Trophoblast cell (in vitro differentiated cells and primary cell): ENCODE results near the gene RGS7.

ENCODE experiments used
- DNase-seq, 2 donors: peaks; one replicate each; pipeline ENCODE4 v3.0.0-alpha.2; 2016
- H2AFZ ChIP-seq: 2 replicates; pipeline ENCODE4 v1.6.1; 2013; ENCODE audit warnings: low read length, moderate library complexity, mild to moderate bottlenecking; ENCODE audit not compliant: insufficient read depth, poor library complexity
- H2AK5ac ChIP-seq: 2 replicates; pipeline ENCODE4 v1.6.1; 2013; ENCODE audit warnings: mild to moderate bottlenecking, low read length
- H2BK120ac ChIP-seq: 2 replicates; pipeline ENCODE4 v1.6.1; 2013; ENCODE audit warnings: low read length, mild to moderate bottlenecking, moderate library complexity; ENCODE audit not compliant: insufficient read depth, poor library complexity
- H2BK12ac ChIP-seq: 2 replicates; pipeline ENCODE4 v1.6.1; 2013; ENCODE audit warnings: mild to moderate bottlenecking, low read length, moderate library complexity
- H2BK5ac ChIP-seq: 2 replicates; pipeline ENCODE4 v1.6.1; 2013; ENCODE audit warnings: low read length, low read depth, moderate library complexity, mild to moderate bottlenecking; ENCODE audit not compliant: poor library complexity
- H3K14ac ChIP-seq: 2 replicates; pipeline ENCODE4 v1.6.1; 2013; ENCODE audit warnings: mild to moderate bottlenecking, low read length
- H3K18ac ChIP-seq: 2 replicates; pipeline ENCODE4 v1.6.1; 2013; ENCODE audit warnings: mild to moderate bottlenecking, low read length
- H3K23ac ChIP-seq: 2 replicates; pipeline ENCODE4 v1.6.1; 2013; ENCODE audit warnings: low read length
- H3K27ac ChIP-seq: 2 replicates; pipeline ENCODE4 v1.5.1; 2013; ENCODE audit warnings: low read depth, mild to moderate bottlenecking, inconsistent platforms, low read length, moderate library complexity
- H3K27me3 ChIP-seq: 2 replicates; pipeline ENCODE4 v1.6.1; 2013; ENCODE audit warnings: inconsistent platforms, mild to moderate bottlenecking, low read length, moderate library complexity; ENCODE audit not compliant: insufficient read depth
- H3K36me3 ChIP-seq, 2 experiments: 1 replicate in 1 of 2; 2 replicates in 1 of 2; pipeline ENCODE4 v1.6.1; 2013; ENCODE audit warnings: low read length in 2 of 2, mild to moderate bottlenecking in 2 of 2, moderate library complexity in 1 of 2; ENCODE audit not compliant: insufficient read depth in 2 of 2, control insufficient read depth in 1 of 2
- H3K4ac ChIP-seq: 2 replicates; pipeline ENCODE4 v1.6.1; 2013; ENCODE audit warnings: low read depth, mild to moderate bottlenecking, low read length, moderate library complexity
- H3K4me1 ChIP-seq, 2 experiments: 1 replicate in 1 of 2; 2 replicates in 1 of 2; pipeline ENCODE4 v1.6.1; 2013; ENCODE audit warnings: low read length in 2 of 2, mild to moderate bottlenecking in 2 of 2, moderate library complexity in 1 of 2; ENCODE audit not compliant: insufficient read depth in 2 of 2, control insufficient read depth in 1 of 2
- H3K4me2 ChIP-seq: 2 replicates; pipeline ENCODE4 v1.6.1; 2013; ENCODE audit warnings: inconsistent platforms, mild to moderate bottlenecking, low read length, moderate library complexity
- H3K4me3 ChIP-seq: 2 replicates; pipeline ENCODE4 v1.5.1; 2013; ENCODE audit warnings: mild to moderate bottlenecking, low read depth, low read length, inconsistent platforms
- H3K79me1 ChIP-seq: one replicate; pipeline ENCODE4 v1.6.1; 2013; ENCODE audit warnings: low read length
- H3K79me2 ChIP-seq: 2 replicates; pipeline ENCODE4 v1.6.1; 2013; ENCODE audit warnings: low read length, mild to moderate bottlenecking; ENCODE audit not compliant: control insufficient read depth, insufficient read depth, poor library complexity
- H3K9ac ChIP-seq: 2 replicates; pipeline ENCODE4 v1.6.1; 2013; ENCODE audit warnings: mild to moderate bottlenecking, low read length
- H3K9me3 ChIP-seq: 2 replicates; pipeline ENCODE4 v1.6.1; 2013; ENCODE audit warnings: low read depth, mild to moderate bottlenecking, control low read depth, inconsistent platforms, low read length; ENCODE audit not compliant: insufficient read depth
- H4K12ac ChIP-seq: 2 replicates; pipeline ENCODE4 v1.6.1; 2013; ENCODE audit warnings: low read depth, mild to moderate bottlenecking, low read length, moderate library complexity
- H4K8ac ChIP-seq: 2 replicates; pipeline ENCODE4 v1.6.1; 2013; ENCODE audit warnings: low read depth, mild to moderate bottlenecking, low read length, moderate library complexity
- H4K91ac ChIP-seq: one replicate; pipeline ENCODE4 v1.6.1; 2013; ENCODE audit warnings: low read depth, mild to moderate bottlenecking, low read length, moderate library complexity
- WGBS: extraction: QIAGEN DNeasy Blood & Tissue Kit; methylation state at CpG from one replicate; pipeline ENCODE4 v1.1.7; 2013; ENCODE audit warnings: missing lambda C conversion rate; ENCODE audit not compliant: insufficient read length, insufficient coverage; ENCODE audit errors: extremely low coverage; 5-methylcytosine and 5-hydroxymethylcytosine counted together

Gene RGS7

DNA sequence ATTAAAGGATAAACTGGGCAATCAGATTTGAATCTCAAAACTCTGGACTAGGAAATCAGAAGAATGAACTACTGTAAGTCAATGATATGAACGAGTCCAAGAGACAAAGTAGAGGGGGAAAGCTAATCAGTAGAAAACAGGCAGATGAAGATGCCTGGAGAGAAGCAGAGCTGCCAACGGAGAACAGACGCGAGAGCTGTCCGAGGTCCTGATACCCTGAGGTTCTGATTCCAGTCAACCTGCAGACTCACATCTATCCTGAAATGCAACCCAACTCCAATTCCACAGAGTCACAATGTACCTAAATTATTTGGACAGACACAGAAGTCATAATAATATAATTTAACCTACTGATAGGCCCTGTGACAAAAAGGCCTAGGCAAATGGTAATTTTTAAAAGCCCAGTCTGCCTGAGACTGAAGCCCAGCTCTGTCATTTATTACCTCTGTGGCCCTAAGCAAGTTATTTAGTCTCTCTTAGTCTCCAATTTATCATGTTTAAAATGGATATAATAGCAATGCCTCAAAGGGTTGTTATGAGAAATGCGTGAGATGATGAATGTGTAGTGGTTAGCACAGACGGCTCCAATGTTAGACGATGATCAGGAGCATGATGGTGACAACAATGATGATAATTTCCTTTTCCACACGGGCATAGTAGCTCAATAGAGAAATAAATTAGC lies 33.4 kb downstream of the RGS7 start:
- no peak overlapping the region for H2AK5ac ChIP-seq
- H3K14ac ChIP-seq, result no peak overlapping the region
- DNase-seq, result peak in 1 of 2 donors; percentile 60
- no peak overlapping the region for H4K12ac ChIP-seq
- WGBS, result no CpG with 5 or more reads among the region's 9 CpGs
- H3K9ac ChIP-seq, result no peak overlapping the region
- H3K18ac ChIP-seq, result no peak overlapping the region
- no peak overlapping the region for H2BK12ac ChIP-seq
- H2BK5ac ChIP-seq, result no peak overlapping the region
- H3K4me1 ChIP-seq, result no peaks in the 10 kb centered on the region
- no peak overlapping the region for H4K8ac ChIP-seq
- H3K79me2 ChIP-seq, result no peaks in the 10 kb centered on the region
- no peaks in the 10 kb centered on the region for H3K9me3 ChIP-seq
- no peaks in the 10 kb centered on the region for H3K27me3 ChIP-seq
- no peak overlapping the region for H2BK120ac ChIP-seq
- H3K4ac ChIP-seq, result no peak overlapping the region
- H3K4me3 ChIP-seq, result no peak overlapping the region
- no peak overlapping the region for H4K91ac ChIP-seq
- no peak overlapping the region for H3K4me2 ChIP-seq
- no peak overlapping the region for H3K27ac ChIP-seq
- no peak overlapping the region for H3K23ac ChIP-seq
- H3K79me1 ChIP-seq, result no peaks in the 10 kb centered on the region
- no peak overlapping the region for H2AFZ ChIP-seq
- H3K36me3 ChIP-seq, result no peaks in the 10 kb centered on the region

DNA sequence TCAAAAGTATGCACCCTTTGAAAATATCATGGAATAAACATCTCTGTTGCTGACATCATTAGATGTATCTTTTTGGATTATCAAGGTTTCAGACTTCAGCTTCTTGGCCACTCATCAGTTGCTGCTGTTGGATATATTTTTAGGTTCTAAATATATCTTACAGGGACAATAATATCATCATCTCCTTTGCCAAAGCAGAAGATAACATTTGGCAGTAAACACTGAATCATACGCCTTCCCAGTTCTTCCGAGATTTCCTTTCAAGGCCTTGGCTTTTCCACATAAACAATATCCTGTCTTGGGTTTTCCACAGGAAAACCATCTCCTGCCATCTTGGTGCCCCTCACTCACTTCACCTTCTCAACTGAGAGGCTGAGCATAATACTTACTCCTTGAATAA lies 39.3 kb downstream of the RGS7 start:
- Histone ChIP-seq H2AK5ac (no peak overlapping the region), H3K9me3 (no peaks in the 10 kb centered on the region), H2AFZ (no peak overlapping the region), H4K91ac (no peak overlapping the region), H4K8ac (no peak overlapping the region), H3K36me3 (no peaks in the 10 kb centered on the region), H2BK12ac (no peak overlapping the region), H3K79me2 (no peaks in the 10 kb centered on the region), H3K23ac (no peak overlapping the region), H3K27ac (no peak overlapping the region), H3K4me2 (no peak overlapping the region), H3K79me1 (no peaks in the 10 kb centered on the region), H4K12ac (no peak overlapping the region), H2BK5ac (no peak overlapping the region), H3K14ac (no peak overlapping the region), H3K18ac (no peak overlapping the region), H3K9ac (no peak overlapping the region), H3K4me1 (no peaks in the 10 kb centered on the region), H3K4me3 (no peak overlapping the region), H2BK120ac (no peak overlapping the region), H3K4ac (no peak overlapping the region), H3K27me3 (no peaks in the 10 kb centered on the region)
- DNase-seq, result no peak
- WGBS, result no CpG with 5 or more reads among the region's 2 CpGs

DNA sequence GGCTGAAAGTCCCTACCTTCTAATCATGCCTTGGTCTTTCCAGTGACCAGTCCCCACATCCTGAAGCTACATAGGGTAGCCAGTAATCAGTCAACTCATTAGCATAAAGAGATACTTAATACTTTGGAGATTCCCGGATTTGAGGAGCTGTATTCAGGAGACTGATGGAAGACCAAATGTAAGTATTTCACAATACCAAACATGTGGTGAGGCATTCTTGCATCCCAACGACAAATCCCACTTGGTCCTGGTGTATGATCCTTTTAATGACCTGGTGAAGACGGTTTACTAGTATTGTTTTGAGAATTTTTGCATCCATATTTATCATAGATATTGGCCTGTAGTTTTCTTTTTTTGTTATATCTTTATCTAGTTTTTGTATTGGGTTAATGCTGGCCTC lies 40.6 kb downstream of the RGS7 start:
- H3K79me2 ChIP-seq, result no peaks in the 10 kb centered on the region

DNA sequence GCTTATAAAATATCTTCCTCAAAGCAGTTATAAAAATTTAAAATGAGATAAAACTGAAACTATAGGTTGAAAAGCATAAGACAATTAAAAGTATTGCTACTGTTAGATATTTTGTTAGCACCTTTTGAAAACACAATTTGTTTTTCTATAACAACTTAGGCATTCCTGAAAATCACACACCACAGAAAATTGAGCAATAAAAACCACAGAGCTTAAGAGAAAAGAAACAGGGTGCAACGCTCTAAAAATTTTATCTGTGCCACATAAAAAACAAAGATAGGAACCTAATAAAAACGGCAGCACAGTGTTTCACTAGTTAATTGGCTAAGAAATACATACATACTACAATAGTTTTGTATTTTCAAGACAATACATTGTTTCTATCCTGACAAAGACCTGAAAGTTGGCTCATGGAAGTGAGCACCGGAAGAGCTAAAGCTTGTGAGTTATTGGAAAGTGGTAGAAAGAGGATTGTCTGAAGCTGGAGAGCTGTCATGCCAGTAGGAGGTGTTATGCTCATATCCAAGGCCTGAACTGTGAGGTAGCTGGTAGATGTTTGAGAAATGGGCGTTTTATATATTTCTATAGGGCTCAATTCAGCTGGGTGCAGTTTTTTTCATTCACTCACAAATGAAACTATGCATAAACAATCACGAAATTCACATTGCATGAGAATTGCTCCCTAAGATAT lies 45.8 kb downstream of the RGS7 start:
- H3K9ac ChIP-seq, result no peak overlapping the region
- no peaks in the 10 kb centered on the region for H3K27me3 ChIP-seq
- no peak overlapping the region for H4K12ac ChIP-seq
- no peak overlapping the region for H3K4ac ChIP-seq
- H3K4me3 ChIP-seq, result no peak overlapping the region
- no peak overlapping the region for H2BK5ac ChIP-seq
- no peak overlapping the region for H3K27ac ChIP-seq
- no peaks in the 10 kb centered on the region for H3K79me2 ChIP-seq
- H3K36me3 ChIP-seq, result no peaks in the 10 kb centered on the region
- no peak overlapping the region for H2AK5ac ChIP-seq
- H3K4me2 ChIP-seq, result no peak overlapping the region
- H3K23ac ChIP-seq, result no peak overlapping the region
- no peak overlapping the region for H2BK12ac ChIP-seq
- H4K8ac ChIP-seq, result no peak overlapping the region
- H4K91ac ChIP-seq, result no peak overlapping the region
- no peak overlapping the region for H3K14ac ChIP-seq
- H3K9me3 ChIP-seq, result peaks cover 4% of the 10 kb centered on the region
- no peaks in the 10 kb centered on the region for H3K4me1 ChIP-seq
- H3K79me1 ChIP-seq, result no peaks in the 10 kb centered on the region
- H2AFZ ChIP-seq, result no peak overlapping the region
- DNase-seq, result no peak
- no peak overlapping the region for H2BK120ac ChIP-seq
- no peak overlapping the region for H3K18ac ChIP-seq
- WGBS, result no CpG with 5 or more reads among the region's 5 CpGs

More for the DNA sequence above, 40.6 kb downstream of the RGS7 start:
- H4K12ac ChIP-seq, result no peak overlapping the region
- H2BK12ac ChIP-seq, result no peak overlapping the region
- no peak overlapping the region for H3K23ac ChIP-seq
- H3K4me1 ChIP-seq, result no peaks in the 10 kb centered on the region
- H3K4me3 ChIP-seq, result no peak overlapping the region
- no peak overlapping the region for H2AK5ac ChIP-seq
- no peak overlapping the region for H2BK5ac ChIP-seq
- H4K8ac ChIP-seq, result no peak overlapping the region
- H3K9me3 ChIP-seq, result no peaks in the 10 kb centered on the region
- H2BK120ac ChIP-seq, result no peak overlapping the region
- H3K18ac ChIP-seq, result no peak overlapping the region
- no peak overlapping the region for H3K14ac ChIP-seq
- no peak overlapping the region for H3K4me2 ChIP-seq
- no peak overlapping the region for H3K9ac ChIP-seq
- no peak overlapping the region for H2AFZ ChIP-seq
- no CpG with 5 or more reads among the region's 3 CpGs for WGBS
- no peaks in the 10 kb centered on the region for H3K27me3 ChIP-seq
- H3K79me1 ChIP-seq, result no peaks in the 10 kb centered on the region
- H4K91ac ChIP-seq, result no peak overlapping the region
- no peak overlapping the region for H3K27ac ChIP-seq
- H3K4ac ChIP-seq, result no peak overlapping the region
- no peaks in the 10 kb centered on the region for H3K36me3 ChIP-seq
- no peak for DNase-seq
